Lower leg skin (tissue), 3 donors: ENCODE data around the gene TUBA4B.

Experiments used
- POLR2A ChIP-seq, 2 donors: fragments of 450-650 bp; IDR thresholded peaks; one replicate each; pipeline ENCODE4 v1.6.1; 2016 to 2017; ENCODE audit warnings: antibody characterized with exemption in 2 of 2, mild to moderate bottlenecking in 1 of 2, moderate library complexity in 1 of 2
- TF ChIP-seq, protein P1 (sequence below), 3 donors: fragments of 450-650 bp; IDR thresholded peaks; one replicate each; pipeline ENCODE4 v1.5.1; 2016; ENCODE audit warnings: antibody characterized with exemption in 3 of 3, mild to moderate bottlenecking in 3 of 3, moderate library complexity in 2 of 3

DNA sequence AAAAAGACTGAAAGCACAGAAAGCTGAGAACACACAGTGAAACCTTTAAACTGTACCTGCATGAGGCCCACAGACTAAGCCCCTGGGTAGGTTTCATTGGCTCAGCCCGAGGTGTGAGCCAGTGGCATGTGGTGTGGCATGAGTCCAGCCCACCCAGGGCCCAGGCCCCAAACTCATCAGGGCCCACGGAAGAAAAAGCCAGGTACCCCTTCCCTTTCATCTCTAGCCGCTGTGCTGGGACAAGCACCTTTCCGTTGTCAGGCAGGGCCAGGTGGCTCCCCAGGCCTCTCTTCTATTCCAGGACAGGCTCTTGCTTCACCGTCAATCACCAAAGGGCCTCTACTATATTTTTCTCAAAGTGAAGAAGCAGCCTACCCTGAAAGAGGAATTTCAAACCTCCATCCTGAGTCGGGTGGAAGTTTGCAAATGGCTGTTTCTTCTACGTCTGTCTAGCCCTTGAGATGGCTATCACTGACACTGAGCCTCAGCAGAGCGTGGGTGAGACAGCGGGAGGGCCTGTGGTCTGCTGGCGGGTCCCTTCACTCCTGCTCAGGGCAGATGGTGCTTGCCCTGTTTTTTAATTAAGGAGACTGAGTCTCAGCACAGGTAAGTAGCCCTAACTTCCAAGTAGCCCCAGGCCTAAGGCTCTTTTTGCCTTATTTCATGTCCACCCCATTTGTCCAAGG is 34.7 kb downstream of the TUBA4B start:
- TF ChIP-seq, protein P1, sequence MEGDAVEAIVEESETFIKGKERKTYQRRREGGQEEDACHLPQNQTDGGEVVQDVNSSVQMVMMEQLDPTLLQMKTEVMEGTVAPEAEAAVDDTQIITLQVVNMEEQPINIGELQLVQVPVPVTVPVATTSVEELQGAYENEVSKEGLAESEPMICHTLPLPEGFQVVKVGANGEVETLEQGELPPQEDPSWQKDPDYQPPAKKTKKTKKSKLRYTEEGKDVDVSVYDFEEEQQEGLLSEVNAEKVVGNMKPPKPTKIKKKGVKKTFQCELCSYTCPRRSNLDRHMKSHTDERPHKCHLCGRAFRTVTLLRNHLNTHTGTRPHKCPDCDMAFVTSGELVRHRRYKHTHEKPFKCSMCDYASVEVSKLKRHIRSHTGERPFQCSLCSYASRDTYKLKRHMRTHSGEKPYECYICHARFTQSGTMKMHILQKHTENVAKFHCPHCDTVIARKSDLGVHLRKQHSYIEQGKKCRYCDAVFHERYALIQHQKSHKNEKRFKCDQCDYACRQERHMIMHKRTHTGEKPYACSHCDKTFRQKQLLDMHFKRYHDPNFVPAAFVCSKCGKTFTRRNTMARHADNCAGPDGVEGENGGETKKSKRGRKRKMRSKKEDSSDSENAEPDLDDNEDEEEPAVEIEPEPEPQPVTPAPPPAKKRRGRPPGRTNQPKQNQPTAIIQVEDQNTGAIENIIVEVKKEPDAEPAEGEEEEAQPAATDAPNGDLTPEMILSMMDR (IDR thresholded peaks at IDR 0.05) = no peak
- TF ChIP-seq POLR2A (IDR thresholded peaks at IDR 0.05) = no peak
